H1 (cell line): ENCODE results near the gene ZFYVE21. TPM values are rescaled to one million over a fixed set of nuclear protein-coding genes. Genes with fewer than 3 reads are reported as not detected.

Experiments used
- CTCF ChIA-PET: fragments of 300-600 bp; sonication (Branson Sonifier 250); formaldehyde crosslinking; loops from one replicate; lab custom pipeline; 2021; ENCODE audit not compliant: partially characterized antibody; lab: Charles Lee
- POLR2A ChIA-PET: fragments of 300-600 bp; sonication (Branson Sonifier 250); formaldehyde crosslinking; loops from one replicate; lab custom pipeline; 2021; ENCODE audit warnings: inconsistent platforms; ENCODE audit not compliant: partially characterized antibody; lab: Charles Lee
- DNase-seq, 2 experiments: peaks; one replicate each; pipeline versions ENCODE4 v3.0.0 to v3.0.0-alpha.2; 2010 to 2022; ENCODE audit warnings: low spot score in 2 of 2, low read depth in 1 of 2, mixed read lengths in 1 of 2
- FAIRE-seq: peaks from 2 replicates; lab custom pipeline; 2011; peaks lifted over from hg19 to GRCh38; lab: Jason Lieb, UNC
- H2AFZ ChIP-seq: 2 replicates; pipeline ENCODE4 v1.8.1; 2012; ENCODE audit warnings: low read length, inconsistent platforms
- H2AK5ac ChIP-seq: 2 replicates; pipeline ENCODE4 v1.6.1; 2013; ENCODE audit warnings: low read depth, low read length
- H2BK120ac ChIP-seq: replicated peaks from 2 replicates; pipeline ENCODE3; 2013; ENCODE audit warnings: low read depth, low read length, inconsistent platforms
- H2BK12ac ChIP-seq: 2 replicates; pipeline ENCODE4 v1.6.1; 2013; ENCODE audit warnings: low read depth, low read length
- H2BK15ac ChIP-seq: 2 replicates; pipeline ENCODE4 v1.6.1; 2013; ENCODE audit warnings: low read length
- H2BK20ac ChIP-seq: 2 replicates; pipeline ENCODE4 v1.6.1; 2013; ENCODE audit warnings: low read length
- H2BK5ac ChIP-seq: 2 replicates; pipeline ENCODE4 v1.6.1; 2013; ENCODE audit warnings: low read depth, low read length
- H3K14ac ChIP-seq: 2 replicates; pipeline ENCODE4 v1.6.1; 2013; ENCODE audit warnings: inconsistent platforms; ENCODE audit not compliant: insufficient read length
- H3K18ac ChIP-seq: 2 replicates; pipeline ENCODE4 v1.6.1; 2013; ENCODE audit warnings: low read length; ENCODE audit errors: extremely low read depth
- H3K23ac ChIP-seq: 2 replicates; pipeline ENCODE4 v1.6.1; 2013; ENCODE audit warnings: inconsistent platforms; ENCODE audit not compliant: insufficient read length
- H3K23me2 ChIP-seq: 2 replicates; pipeline ENCODE4 v1.6.1; 2013; ENCODE audit warnings: low read depth, low read length
- H3K27ac ChIP-seq: 2 replicates; pipeline ENCODE4 v1.6.1; 2011; ENCODE audit warnings: low read depth, low read length, inconsistent platforms
- H3K27me3 ChIP-seq, 4 experiments: replicated peaks in 1 of 4; 1 replicate in 1 of 4; 2 replicates in 3 of 4; pipeline versions ENCODE4 v1.6.1 to v1.8.1; 2011 to 2013; ENCODE audit warnings: low read length in 3 of 4, mild to moderate bottlenecking in 3 of 4, inconsistent platforms in 2 of 4, mixed read lengths in 2 of 4, moderate library complexity in 1 of 4; ENCODE audit not compliant: control insufficient read depth in 3 of 4, insufficient read depth in 3 of 4; ENCODE audit errors: extremely low read depth in 1 of 4
- H3K36me3 ChIP-seq, 4 experiments: 2 replicates each; pipeline versions ENCODE4 v1.6.1 to v1.8.1; 2011 to 2013; ENCODE audit warnings: mild to moderate bottlenecking in 4 of 4, low read length in 3 of 4, moderate library complexity in 2 of 4, control low read depth in 1 of 4, inconsistent platforms in 1 of 4; ENCODE audit not compliant: insufficient read depth in 4 of 4, control insufficient read depth in 2 of 4
- H3K4ac ChIP-seq: replicated peaks from 2 replicates; pipeline ENCODE3; 2013; ENCODE audit warnings: low read length, low read depth, mixed read lengths, inconsistent platforms; ENCODE audit not compliant: insufficient read length
- H3K4me1 ChIP-seq, 4 experiments: replicated peaks in 1 of 4; 1 replicate in 1 of 4; 2 replicates in 3 of 4; pipeline versions ENCODE4 v1.6.1 to v1.8.1; 2011 to 2013; ENCODE audit warnings: low read length in 3 of 4, inconsistent platforms in 2 of 4, mixed read lengths in 1 of 4; ENCODE audit not compliant: insufficient read depth in 4 of 4, control insufficient read depth in 3 of 4
- H3K4me2 ChIP-seq, 2 experiments: 2 replicates each; pipeline versions ENCODE4 v1.6.1 to v1.8.1; 2011 to 2013; ENCODE audit warnings: low read depth in 2 of 2, low read length in 2 of 2, control low read depth in 1 of 2, inconsistent platforms in 1 of 2, mild to moderate bottlenecking in 1 of 2; ENCODE audit not compliant: insufficient read depth in 1 of 2
- H3K4me3 ChIP-seq, 4 experiments: fragments of 200-600, 300-600 bp in 1 of 4; sonication (generic), shearing (Covaris generic), sonication (Bioruptor Twin) in 1 of 4; 2 replicates each; pipeline versions ENCODE4 v1.5.1 to v1.8.1; 2011 to 2016; ENCODE audit warnings: low read length in 4 of 4, low read depth in 3 of 4, control low read depth in 2 of 4, inconsistent platforms in 2 of 4, mild to moderate bottlenecking in 2 of 4, mixed read lengths in 1 of 4, moderate library complexity in 1 of 4; ENCODE audit not compliant: insufficient read depth in 2 of 4; ENCODE audit errors: extremely low read depth in 1 of 4
- H3K56ac ChIP-seq: replicated peaks from 2 replicates; pipeline ENCODE3; 2013; ENCODE audit warnings: low read depth, mild to moderate bottlenecking, mixed read lengths, low read length, inconsistent platforms; ENCODE audit not compliant: insufficient read length
- H3K79me1 ChIP-seq: 2 replicates; pipeline ENCODE4 v1.6.1; 2013; ENCODE audit warnings: low read depth, low read length, control low read depth
- H3K79me2 ChIP-seq, 2 experiments: 2 replicates each; pipeline versions ENCODE4 v1.6.1 to v1.8.1; 2012 to 2013; ENCODE audit warnings: low read length in 2 of 2, mild to moderate bottlenecking in 2 of 2, inconsistent platforms in 1 of 2; ENCODE audit not compliant: insufficient read depth in 2 of 2, control insufficient read depth in 1 of 2
- H3K9ac ChIP-seq, 4 experiments: replicated peaks in 1 of 4; 1 replicate in 1 of 4; 2 replicates in 3 of 4; pipeline versions ENCODE4 v1.6.1 to v1.8.1; 2011 to 2013; ENCODE audit warnings: low read depth in 3 of 4, low read length in 3 of 4, control low read depth in 2 of 4, mild to moderate bottlenecking in 2 of 4, moderate library complexity in 2 of 4, inconsistent platforms in 1 of 4; ENCODE audit errors: extremely low read depth in 1 of 4
- H3K9me3 ChIP-seq, 2 experiments: 2 replicates each; pipeline versions ENCODE4 v1.6.1 to v1.8.1; 2012 to 2013; ENCODE audit warnings: mild to moderate bottlenecking in 2 of 2, moderate library complexity in 2 of 2, control low read depth in 1 of 2, inconsistent platforms in 1 of 2, low read depth in 1 of 2, low read length in 1 of 2, mixed read lengths in 1 of 2; ENCODE audit not compliant: insufficient read depth in 2 of 2
- H4K20me1 ChIP-seq, 2 experiments: replicated peaks in 1 of 2; 2 replicates each; pipeline versions ENCODE3 to v1.8.1; 2011 to 2013; ENCODE audit warnings: inconsistent platforms in 2 of 2, low read length in 2 of 2, mild to moderate bottlenecking in 1 of 2; ENCODE audit not compliant: insufficient read depth in 2 of 2, control insufficient read depth in 1 of 2
- H4K5ac ChIP-seq: 2 replicates; pipeline ENCODE4 v1.6.1; 2013; ENCODE audit warnings: low read length, low read depth, mixed read lengths, inconsistent platforms; ENCODE audit not compliant: insufficient read length
- H4K8ac ChIP-seq: 2 replicates; pipeline ENCODE4 v1.8.0; 2013; ENCODE audit warnings: mild to moderate bottlenecking, moderate library complexity, low read length, inconsistent platforms; ENCODE audit not compliant: insufficient read depth; ENCODE audit errors: extremely low read depth
- H4K91ac ChIP-seq: replicated peaks from 2 replicates; pipeline ENCODE3; 2013; ENCODE audit warnings: low read length, mixed read lengths, inconsistent platforms; ENCODE audit not compliant: insufficient read length
- CBX8 ChIP-seq: fragments of 300-800, 300-1000 bp; sonication (generic); IDR thresholded peaks from 2 replicates; pipeline ENCODE4 v1.7.1; 2016; ENCODE audit warnings: low read depth, low read length, borderline replicate concordance
- EZH2 ChIP-seq: fragments of 200-600 bp; sonication (generic); IDR thresholded peaks from 2 replicates; pipeline ENCODE4 v1.7.1; 2012; ENCODE audit warnings: low read depth, mild to moderate bottlenecking, moderate library complexity, low read length, inconsistent platforms; ENCODE audit not compliant: severe bottlenecking
- JUND ChIP-seq: IDR thresholded peaks from 2 replicates; pipeline ENCODE4 v1.6.1; 2011; ENCODE audit warnings: mild to moderate bottlenecking, improper control_type of control experiment, low read length
- RNF2 ChIP-seq: fragments of 200-900, 300-1000 bp; sonication (generic); IDR thresholded peaks from 2 replicates; pipeline ENCODE4 v1.7.1; 2016; ENCODE audit warnings: borderline replicate concordance, low read depth, mild to moderate bottlenecking, antibody characterized with exemption, low read length; ENCODE audit not compliant: poor library complexity, severe bottlenecking; ENCODE audit errors: missing control alignments
- TBP ChIP-seq: IDR thresholded peaks from 2 replicates; pipeline ENCODE4 v1.6.1; 2011; ENCODE audit warnings: low read depth, low read length, improper control_type of control experiment
- WGBS, 2 experiments: shearing (Covaris generic) in 1 of 2; methylation state at CpG; one replicate each; pipeline versions ENCODE4 v1.1.6 to v1.1.7; 2013 to 2015; ENCODE audit warnings: low lambda C conversion rate in 2 of 2, mixed read lengths in 2 of 2, inconsistent platforms in 1 of 2, low coverage in 1 of 2, missing lambda C conversion rate in 1 of 2; ENCODE audit not compliant: insufficient replicate concordance in 2 of 2, insufficient coverage in 1 of 2, insufficient read length in 1 of 2; ENCODE audit errors: extremely low coverage in 1 of 2, missing lambda C conversion rate in 1 of 2; 5-methylcytosine and 5-hydroxymethylcytosine counted together
- polyA plus RNA-seq, 7 experiments: library from polyadenylated mRNA; depleted of rRNA in 3 of 7; stranded (reverse) in 5 of 7; unstranded in 2 of 7; fragments of >200 nt in 5 of 7; fragments of 200-250 nt in 2 of 7; gene quantifications; 1 replicate in 5 of 7; 2 replicates in 1 of 7; 4 replicates in 1 of 7; pipeline versions ENCODE4 v1.2.1 to v1.2.3, GENCODE V29; 2011 to 2013; ENCODE audit warnings: missing spikeins in 2 of 7, mixed read lengths in 2 of 7
- total RNA-seq: library from RNA; stranded (reverse); fragmentation: NEBNext Ultra II Directional; extraction: Animal tissue kit (Norgen Biotek cat#: 25700); gene quantifications from 2 replicates; pipeline ENCODE4 v1.2.1, GENCODE V29; 2021

ZFYVE21 gene
- total and polyA plus RNA-seq, 2 of the 8 experiments (the other 6 are each of a cell fraction or from before 2014, with no cell fraction given): 53.4 to 127 TPM

DNA sequence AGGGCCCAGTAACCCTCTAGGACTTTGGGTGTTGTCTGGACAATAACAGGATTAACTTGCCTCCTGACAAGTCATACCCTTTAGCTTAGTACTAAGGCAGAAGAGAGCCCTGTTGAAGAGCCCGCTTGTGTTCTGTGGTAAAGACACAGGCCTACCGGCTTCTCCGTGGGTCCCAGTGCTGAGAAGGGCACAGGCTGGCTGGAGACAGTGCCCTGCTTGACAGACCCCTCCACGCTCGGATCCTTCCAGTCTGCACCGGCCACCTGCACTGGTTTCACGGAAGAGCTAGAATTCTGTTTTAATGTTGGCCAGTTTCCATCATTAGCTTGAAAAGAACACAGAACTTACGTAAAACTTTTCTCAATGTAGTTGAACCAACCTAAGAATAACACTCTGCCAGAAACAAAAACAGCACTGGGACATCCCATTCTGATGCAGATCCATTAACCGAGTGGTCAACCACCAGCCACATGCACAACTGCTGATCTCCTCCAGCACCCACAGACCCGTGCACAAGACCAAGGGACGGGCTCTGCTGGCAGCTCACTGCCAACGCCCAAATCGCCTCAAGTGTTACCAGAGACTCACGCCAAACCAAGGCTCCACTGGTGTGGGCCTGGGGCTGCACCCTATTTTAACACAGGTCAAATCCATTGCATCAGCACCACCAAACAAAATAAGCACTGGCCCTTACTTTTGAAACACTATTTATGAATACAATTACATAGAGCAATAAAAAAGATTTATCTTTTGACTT lies 27.1 kb downstream of the ZFYVE21 start:
- no peak overlapping the region for H4K8ac ChIP-seq
- no peak for DNase-seq
- POLR2A ChIA-PET: interaction anchor here (1.1 kb wide), 1 partner anchor 48 kb away, joined by 3 read pairs; no protein-coding TSS in a partner anchor
- H3K4me1 ChIP-seq: peaks cover 0 to 3% (median under 1%) of the 10 kb centered on the region in 4 experiments; a peak in 2 of 7 replicates
- no peak overlapping the region for H3K23ac ChIP-seq
- H3K27ac ChIP-seq: no peak overlapping the region
- H3K23me2 ChIP-seq: no peaks in the 10 kb centered on the region
- no peak overlapping the region for H2AFZ ChIP-seq
- no peak overlapping the region for H3K4me2 ChIP-seq
- no peak overlapping the region for H3K14ac ChIP-seq
- H4K20me1 ChIP-seq: peaks cover 0 to 2% of the 10 kb centered on the region in 2 experiments
- H3K4ac ChIP-seq: no peak overlapping the region
- no peak overlapping the region for H2BK15ac ChIP-seq
- no peaks in the 10 kb centered on the region for H3K79me1 ChIP-seq
- H2BK20ac ChIP-seq: no peak overlapping the region
- H2BK120ac ChIP-seq: no peak overlapping the region
- H3K9me3 ChIP-seq: no peaks in the 10 kb centered on the region
- no peak overlapping the region for H2AK5ac ChIP-seq
- CTCF ChIA-PET: interaction anchor here (0.7 to 1.4 kb wide), 4 partner anchors 17 to 255 kb away, joined by 3 to 4 read pairs (median 3); no protein-coding TSS in a partner anchor
- 81% methylated on average over 14 of the region's 14 CpGs; no CpG with 5 or more reads in 1 of the 2 experiments for WGBS, 2 experiments
- no peak overlapping the region for H4K5ac ChIP-seq
- no peak overlapping the region for H3K4me3 ChIP-seq
- H3K56ac ChIP-seq: no peak overlapping the region
- no peak overlapping the region for H3K18ac ChIP-seq
- H3K36me3 ChIP-seq: no peaks in the 10 kb centered on the region; a peak in 2 of 8 replicates
- no peak overlapping the region for H3K9ac ChIP-seq
- no peak overlapping the region for H4K91ac ChIP-seq
- FAIRE-seq: no peak
- no peaks in the 10 kb centered on the region for H3K79me2 ChIP-seq
- no peak overlapping the region for H2BK12ac ChIP-seq
- H2BK5ac ChIP-seq: no peak overlapping the region
- no peaks in the 10 kb centered on the region; a peak in 1 of 7 replicates for H3K27me3 ChIP-seq
- TF ChIP-seq TBP: no peak
- no peak for TF ChIP-seq EZH2
- TF ChIP-seq RNF2: no peak
- no peak for TF ChIP-seq JUND
- no peak for TF ChIP-seq CBX8
